Measurements from ENCODE around the gene SPEM2.
A peak's percentile ranks its signal among the peaks of the same experiment; 100 is the strongest.

The SPEM2 gene

GRCh38 chr17:7403977-7404736, 21.3 kb upstream of the SPEM2 start, which contains the start of gene TMEM256:
Gene TMEM256, minus strand, starts transcription at chr17:7404097. Its CDS starts 13 bp downstream, at chr17:7404084.
- DNase-seq, result peak; percentile 89 to 100 (median 99)

DNA sequence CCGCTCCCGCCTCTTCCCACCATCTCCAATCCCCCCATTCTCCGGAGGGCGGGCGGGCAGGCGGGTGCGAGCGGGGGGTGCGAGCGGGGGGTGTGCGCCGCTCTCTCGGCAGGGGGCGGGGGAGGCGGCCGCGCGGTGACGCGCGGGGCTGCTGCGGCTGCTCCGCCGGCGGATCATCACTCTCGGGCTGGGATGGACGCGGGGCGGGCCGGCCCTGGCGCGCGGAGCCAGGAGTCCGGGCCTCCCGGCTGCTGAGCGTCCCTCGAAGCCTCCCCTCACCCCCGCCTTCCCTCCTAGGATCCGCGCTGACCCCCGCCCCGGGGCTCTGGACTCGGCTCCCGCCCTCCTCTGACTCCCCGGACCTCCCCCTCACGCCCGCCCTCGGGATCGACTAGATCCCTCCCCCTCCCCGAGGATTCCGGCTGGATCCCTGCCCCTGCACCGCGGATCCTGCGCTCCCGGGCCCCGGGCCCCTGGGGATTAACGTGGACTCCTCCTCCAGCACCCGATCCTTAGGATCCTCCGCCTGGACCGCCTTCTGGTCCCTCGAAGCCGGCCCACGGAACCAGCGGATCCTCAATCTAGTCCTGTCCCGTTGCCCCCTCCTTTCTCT, 20.6 kb upstream of the SPEM2 start:
- peak in 24 of 51 donors; percentile 39 to 98 (median 78) for DNase-seq

GRCh38 chr17:7405350-7406234, 19.8 kb upstream of the SPEM2 start:
- DNase-seq, result peak in 21 of 51 donors; percentile 10 to 59 (median 37)

GRCh38 chr17:7406235-7406825, 19.1 kb upstream of the SPEM2 start:
- DNase-seq, result peak in 4 of 51 donors; percentile 11 to 16 (median 15)

DNA sequence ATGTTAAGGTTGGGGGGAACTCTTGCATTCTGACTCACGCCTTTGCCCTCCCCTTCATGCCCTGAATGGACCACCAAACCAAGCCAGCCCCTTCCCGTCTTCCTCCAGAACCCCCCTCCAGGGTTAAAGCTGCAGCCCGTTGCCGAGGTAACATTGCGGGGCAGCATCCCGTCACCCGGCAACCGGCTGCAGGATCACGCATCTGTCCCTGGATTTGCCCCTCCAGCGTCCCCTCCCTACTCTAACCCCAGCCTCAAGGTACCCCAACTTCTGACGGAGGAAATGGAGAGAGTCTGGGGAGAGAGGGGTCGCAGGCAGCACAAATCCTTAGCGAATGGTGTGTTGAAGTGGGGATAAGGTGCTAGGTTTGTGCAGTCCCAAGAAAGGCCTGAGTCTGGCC, 18.3 kb upstream of the SPEM2 start:
- DNase-seq, result peak in 1 of 51 donors; percentile 19

DNA sequence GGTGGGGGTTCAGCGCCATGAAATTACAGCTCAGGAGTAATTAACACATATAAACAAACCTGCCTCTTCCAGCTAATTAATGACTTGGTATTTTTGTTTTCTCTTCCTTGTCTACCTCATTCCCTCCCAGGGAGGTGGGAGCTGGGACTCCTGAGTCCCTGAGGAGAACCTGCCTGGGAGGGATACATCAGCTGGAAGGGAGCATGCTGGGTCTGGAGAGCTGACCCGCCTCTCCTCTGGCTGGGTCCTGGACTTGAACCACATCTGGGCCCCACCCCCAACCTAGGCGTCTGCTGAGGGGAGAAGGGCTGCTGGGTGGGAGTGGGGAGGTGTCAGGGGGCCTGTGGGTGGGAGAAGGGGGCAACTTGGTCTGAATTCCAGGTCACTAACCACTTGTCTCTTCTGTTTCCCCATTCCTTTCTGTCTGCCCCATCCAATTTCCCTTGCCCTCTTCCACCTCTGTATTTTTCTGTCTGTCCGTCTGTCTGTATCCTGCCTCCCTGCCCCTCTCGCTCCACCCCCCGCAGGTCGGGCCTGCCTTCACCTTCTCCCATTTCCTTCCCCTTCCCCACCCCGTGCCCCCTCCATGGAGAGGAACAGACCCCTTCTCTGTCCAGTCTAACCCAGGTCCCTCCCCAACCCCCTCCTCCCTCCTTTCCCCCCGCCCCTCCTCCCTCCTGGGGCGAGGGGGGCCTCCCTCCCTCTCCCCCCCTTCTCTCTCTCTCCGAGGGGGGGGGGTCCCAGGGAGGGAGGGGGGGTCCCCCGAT, 17.7 kb upstream of the SPEM2 start, which contains the start of gene NLGN2:
Gene NLGN2 (plus strand): TSS at position 361 of the 767 bp plus-strand sequence. CDS start 411 bp downstream, outside the sequence.
- DNase-seq, result no peak

DNA sequence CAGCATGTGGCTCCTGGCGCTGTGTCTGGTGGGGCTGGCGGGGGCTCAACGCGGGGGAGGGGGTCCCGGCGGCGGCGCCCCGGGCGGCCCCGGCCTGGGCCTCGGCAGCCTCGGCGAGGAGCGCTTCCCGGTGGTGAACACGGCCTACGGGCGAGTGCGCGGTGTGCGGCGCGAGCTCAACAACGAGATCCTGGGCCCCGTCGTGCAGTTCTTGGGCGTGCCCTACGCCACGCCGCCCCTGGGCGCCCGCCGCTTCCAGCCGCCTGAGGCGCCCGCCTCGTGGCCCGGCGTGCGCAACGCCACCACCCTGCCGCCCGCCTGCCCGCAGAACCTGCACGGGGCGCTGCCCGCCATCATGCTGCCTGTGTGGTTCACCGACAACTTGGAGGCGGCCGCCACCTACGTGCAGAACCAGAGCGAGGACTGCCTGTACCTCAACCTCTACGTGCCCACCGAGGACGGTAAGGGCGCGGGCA, 17.1 kb upstream of the SPEM2 start:
- no peak for DNase-seq

GRCh38 chr17:7408863-7409262, 16.6 kb upstream of the SPEM2 start:
- no peak for DNase-seq

GRCh38 chr17:7409716-7410115, 15.7 kb upstream of the SPEM2 start:
- DNase-seq, result no peak

DNA sequence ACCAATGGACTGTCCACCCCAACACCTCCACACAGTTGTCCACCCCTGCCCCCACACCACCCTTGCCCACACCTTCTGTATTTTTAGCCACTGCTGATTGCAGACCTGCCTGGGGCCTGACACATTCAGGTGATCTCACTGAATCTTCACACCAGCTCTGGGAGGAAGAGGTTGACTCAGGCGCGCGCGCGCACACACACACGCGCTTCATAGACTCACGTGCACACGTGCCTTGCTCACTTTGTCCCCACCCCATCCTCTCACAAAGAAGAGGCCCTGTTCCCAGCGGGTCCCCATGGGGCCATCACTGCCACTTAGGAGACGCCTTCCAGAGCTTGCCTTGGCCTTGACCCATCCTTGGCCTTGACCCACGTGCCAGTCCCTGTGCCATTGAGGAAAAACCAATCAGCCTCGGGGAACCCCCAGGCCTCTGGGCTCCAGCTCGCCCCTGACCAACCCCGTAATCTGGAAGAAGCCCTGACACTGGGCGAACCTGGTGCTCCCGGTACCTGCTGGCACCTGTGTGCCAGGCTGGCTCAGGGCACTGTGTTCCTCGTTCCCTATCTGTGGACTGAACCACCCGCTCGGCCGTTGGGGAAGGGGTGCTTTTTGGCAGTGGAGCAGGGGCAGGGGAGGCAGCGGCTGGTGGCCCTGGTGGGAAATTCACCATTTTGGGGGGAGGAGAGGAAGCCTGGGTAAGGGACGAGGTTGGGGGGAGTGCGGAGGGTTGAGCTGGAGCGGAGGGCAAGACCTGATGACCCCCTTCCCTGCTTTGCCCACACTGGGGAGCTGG, 14.6 kb upstream of the SPEM2 start:
- DNase-seq, result no peak

- DNase-seq, result no peak
Observed at GRCh38 chr17:7411427-7411750, 14.0 kb upstream of the SPEM2 start.

DNA sequence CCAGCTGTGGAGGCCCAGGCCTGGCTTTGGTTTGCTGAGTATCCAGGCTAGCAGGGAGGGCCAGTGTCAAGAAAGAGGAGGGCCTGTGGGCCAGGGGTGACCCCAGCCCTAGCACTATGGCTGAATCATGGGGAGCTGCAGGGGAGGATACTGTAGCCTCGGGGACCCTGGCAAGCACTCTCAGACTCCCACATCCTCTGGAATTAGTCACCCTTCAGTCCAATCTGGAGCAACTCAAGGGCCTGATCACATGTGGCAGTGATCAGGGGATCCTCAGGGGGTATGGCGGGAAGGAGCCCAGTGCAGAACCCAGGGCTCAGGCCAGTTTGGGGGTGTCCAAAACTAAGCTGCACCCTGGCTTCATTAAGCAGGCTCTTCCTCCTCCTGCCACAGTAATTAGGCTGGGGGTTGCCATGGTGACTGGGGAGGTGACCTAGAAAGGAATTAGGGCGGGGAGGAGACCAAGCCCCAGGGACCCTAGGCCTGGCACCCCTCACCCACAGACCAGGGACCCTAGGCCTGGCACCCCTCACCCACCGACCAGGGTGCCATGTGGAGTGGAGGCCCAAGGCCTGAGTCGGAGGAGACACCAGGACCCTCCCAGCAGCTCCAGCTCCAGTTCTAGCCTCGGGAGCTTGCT, 11.9 kb upstream of the SPEM2 start:
- no peak for DNase-seq

- DNase-seq, result peak in 1 of 51 donors; percentile 4
Observed at GRCh38 chr17:7414837-7415236, 10.6 kb upstream of the SPEM2 start.

- DNase-seq, result no peak
Observed at GRCh38 chr17:7415784-7416183, 9.6 kb upstream of the SPEM2 start.

DNA sequence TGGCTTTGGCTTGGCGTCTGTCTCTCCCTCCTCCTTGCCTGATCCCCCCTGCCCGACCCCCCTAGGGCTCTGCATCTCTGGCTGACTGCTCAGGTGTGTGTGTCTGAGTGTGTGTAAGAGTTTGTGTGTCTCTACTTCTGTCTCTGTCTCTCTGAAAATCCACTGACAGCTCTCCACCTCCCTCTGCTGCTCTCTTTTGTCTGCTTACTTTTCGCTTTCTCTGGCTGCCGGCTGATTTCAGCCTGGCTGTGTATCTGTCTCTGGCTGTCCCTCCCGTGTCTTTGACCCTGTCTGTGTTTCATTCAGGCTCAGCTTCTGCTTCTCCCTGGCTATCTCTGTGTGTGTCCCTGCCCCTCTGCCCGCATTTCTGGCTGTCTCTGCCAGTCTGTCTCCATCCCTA, 9.1 kb upstream of the SPEM2 start:
- DNase-seq, result no peak

- no peak for DNase-seq
Observed at GRCh38 chr17:7417056-7417655, 8.3 kb upstream of the SPEM2 start.

GRCh38 chr17:7418472-7419152, 6.8 kb upstream of the SPEM2 start:
- DNase-seq, result no peak
